ENCODE data around the gene PRR15L. TPM values are rescaled to one million over a fixed set of nuclear protein-coding genes. Genes with fewer than 3 reads are reported as not detected.

PRR15L gene
- total RNA-seq, 1 donor from 2014 or later = not detected

DNA sequence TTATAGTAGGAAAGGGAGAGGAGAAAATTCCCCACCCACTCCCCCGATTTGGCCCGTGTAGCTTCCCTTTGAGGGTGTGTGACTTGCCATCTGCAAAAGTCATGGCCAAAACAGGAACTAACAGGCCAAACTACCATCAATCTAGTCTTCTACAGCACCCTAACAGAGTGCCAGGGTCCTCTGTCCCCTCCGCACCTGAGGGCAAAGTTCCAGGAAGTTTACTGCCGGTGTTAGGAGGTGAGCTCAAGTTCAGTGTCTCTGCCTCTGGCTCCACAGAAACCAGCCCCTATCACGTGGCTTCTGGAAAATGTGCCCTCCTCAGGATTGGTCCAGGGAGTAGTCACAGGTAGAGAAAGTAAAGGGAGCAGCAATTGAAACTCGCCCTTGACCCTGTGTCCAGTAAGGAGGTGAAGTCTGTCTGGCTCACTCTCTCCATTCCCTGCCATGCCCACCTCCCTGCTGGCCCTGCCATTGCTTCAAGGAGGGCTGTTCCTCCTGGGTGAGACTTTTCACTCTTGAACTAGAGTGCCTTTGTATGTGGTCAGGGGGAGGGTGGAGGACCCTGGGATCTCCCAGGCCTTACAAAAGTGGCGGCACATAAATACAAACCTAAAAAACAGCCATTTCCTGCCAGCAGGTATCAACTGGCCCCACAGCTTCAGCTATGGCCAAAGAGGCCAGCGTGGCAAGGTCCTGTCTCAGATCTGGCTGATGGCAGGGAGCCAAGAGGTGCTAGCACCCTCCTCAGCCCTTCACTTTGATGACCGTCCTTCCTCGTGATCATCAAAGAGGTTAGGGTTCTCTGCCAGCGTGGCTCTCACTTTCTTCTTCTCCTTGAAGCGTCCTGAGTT, 5.3 kb downstream of the PRR15L start:
- Mint-ChIP-seq H3K4me3 (ENCODE audit: unreplicated experiment) (no peak overlapping the region), H3K27me3 (ENCODE audit: low read depth) (no peaks in the 10 kb centered on the region)

DNA sequence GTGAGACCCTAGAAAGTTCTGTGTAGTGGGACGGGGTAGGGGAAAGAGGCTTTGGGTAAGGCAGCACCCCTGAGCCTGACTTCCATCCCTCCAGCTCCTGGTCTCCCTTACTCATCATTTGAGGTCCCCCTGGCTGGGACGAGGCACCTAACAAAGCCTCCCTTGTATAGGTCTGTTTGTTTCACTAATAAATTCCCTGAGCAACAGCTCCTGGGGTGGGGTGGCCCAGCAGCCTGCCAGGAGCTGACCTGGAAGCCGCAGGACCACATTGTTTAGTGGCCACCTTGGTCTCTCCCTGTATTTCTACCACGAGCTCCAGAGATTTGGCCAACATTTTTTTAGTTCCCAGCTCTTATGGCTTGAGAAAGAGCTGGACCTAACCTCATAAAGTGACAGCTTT, 7.2 kb downstream of the PRR15L start:
- Mint-ChIP-seq H3K27ac (ENCODE audit: unreplicated experiment) (no peak overlapping the region), H3K36me3 (ENCODE audit: low read depth) (no peaks in the 10 kb centered on the region)
- TF ChIP-seq, protein P1, sequence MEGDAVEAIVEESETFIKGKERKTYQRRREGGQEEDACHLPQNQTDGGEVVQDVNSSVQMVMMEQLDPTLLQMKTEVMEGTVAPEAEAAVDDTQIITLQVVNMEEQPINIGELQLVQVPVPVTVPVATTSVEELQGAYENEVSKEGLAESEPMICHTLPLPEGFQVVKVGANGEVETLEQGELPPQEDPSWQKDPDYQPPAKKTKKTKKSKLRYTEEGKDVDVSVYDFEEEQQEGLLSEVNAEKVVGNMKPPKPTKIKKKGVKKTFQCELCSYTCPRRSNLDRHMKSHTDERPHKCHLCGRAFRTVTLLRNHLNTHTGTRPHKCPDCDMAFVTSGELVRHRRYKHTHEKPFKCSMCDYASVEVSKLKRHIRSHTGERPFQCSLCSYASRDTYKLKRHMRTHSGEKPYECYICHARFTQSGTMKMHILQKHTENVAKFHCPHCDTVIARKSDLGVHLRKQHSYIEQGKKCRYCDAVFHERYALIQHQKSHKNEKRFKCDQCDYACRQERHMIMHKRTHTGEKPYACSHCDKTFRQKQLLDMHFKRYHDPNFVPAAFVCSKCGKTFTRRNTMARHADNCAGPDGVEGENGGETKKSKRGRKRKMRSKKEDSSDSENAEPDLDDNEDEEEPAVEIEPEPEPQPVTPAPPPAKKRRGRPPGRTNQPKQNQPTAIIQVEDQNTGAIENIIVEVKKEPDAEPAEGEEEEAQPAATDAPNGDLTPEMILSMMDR (IDR thresholded peaks at IDR 0.05) = no peak

More for the DNA sequence above, 5.3 kb downstream of the PRR15L start:
- no peaks in the 10 kb centered on the region for H3K9me3 Mint-ChIP-seq (ENCODE audit: low read depth)
- TF ChIP-seq, protein P1 (IDR thresholded peaks at IDR 0.05) = no peak
- H3K36me3 Mint-ChIP-seq (ENCODE audit: low read depth) = no peaks in the 10 kb centered on the region
- H3K4me1 Mint-ChIP-seq (ENCODE audit: low read depth) = peaks cover 12% of the 10 kb centered on the region
- no peak overlapping the region for H3K27ac Mint-ChIP-seq (ENCODE audit: unreplicated experiment)
- no peak for DNase-seq (ENCODE audit: low spot score)

DNA sequence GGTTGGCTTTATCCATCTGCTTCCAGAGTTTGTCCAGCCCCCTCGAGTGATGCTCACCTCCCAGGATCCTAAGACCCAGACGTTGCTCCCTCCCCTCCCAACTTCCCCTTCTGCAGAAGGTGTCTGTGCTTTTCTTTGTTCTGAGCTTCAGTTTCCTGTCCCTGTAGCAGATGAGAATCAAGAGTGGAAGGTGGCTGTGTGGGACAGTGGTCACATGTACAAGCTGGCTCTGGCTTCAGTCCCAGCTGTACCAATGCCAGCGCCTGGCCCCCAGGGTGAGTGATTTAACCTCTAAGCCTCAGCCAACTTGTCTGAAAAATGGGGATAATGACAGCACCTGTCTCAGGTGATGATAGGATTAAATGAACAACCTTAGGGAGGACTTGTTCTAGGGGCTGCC, 7.7 kb downstream of the PRR15L start:
- H3K4me1 Mint-ChIP-seq (ENCODE audit: low read depth) = peaks cover 9% of the 10 kb centered on the region
- TF ChIP-seq, protein P1 (IDR thresholded peaks at IDR 0.05) = no peak
- H3K27ac Mint-ChIP-seq (ENCODE audit: unreplicated experiment) = no peak overlapping the region
- no peak overlapping the region for H3K4me3 Mint-ChIP-seq (ENCODE audit: unreplicated experiment)
- no peak for DNase-seq (ENCODE audit: low spot score)
- no peaks in the 10 kb centered on the region for H3K27me3 Mint-ChIP-seq (ENCODE audit: low read depth)
- H3K9me3 Mint-ChIP-seq (ENCODE audit: low read depth) = no peaks in the 10 kb centered on the region
- H3K36me3 Mint-ChIP-seq (ENCODE audit: low read depth) = no peaks in the 10 kb centered on the region

More for the DNA sequence above, 7.2 kb downstream of the PRR15L start:
- no peaks in the 10 kb centered on the region for H3K27me3 Mint-ChIP-seq (ENCODE audit: low read depth)
- H3K4me3 Mint-ChIP-seq (ENCODE audit: unreplicated experiment) = no peak overlapping the region
- H3K9me3 Mint-ChIP-seq (ENCODE audit: low read depth) = no peaks in the 10 kb centered on the region
- no peak for DNase-seq (ENCODE audit: low spot score)
- H3K4me1 Mint-ChIP-seq (ENCODE audit: low read depth) = peaks cover 9% of the 10 kb centered on the region

DNA sequence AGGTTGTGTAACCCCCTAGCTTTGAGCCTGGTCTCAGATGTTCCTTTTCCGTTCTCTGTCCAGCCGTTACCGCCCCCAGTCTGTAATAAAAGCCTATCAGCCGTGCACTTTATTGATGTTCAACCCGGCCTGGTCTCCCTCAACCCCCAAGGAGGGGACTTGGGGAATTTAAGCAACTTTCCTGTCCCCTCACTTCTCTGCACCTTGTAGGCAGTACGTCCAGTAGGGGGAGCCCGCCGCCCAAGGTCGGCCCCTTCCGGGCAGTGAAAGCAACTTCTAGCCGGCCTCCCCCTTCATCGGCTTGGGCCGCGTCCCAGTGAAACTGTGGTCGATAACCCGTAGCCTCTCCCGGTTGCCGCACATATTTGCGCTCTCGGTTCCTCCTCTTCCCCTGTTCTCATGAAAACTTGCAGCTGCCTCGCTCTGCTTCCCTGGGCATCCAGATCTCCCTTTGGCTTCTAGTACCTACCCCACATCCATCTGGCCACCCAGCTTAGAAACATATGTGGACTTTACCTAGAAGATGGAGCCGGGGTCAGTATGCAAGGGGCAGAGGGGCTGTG, 8.4 kb downstream of the PRR15L start:
- H3K27me3 Mint-ChIP-seq (ENCODE audit: low read depth) = no peaks in the 10 kb centered on the region
- no peak for DNase-seq (ENCODE audit: low spot score)
- no peaks in the 10 kb centered on the region for H3K36me3 Mint-ChIP-seq (ENCODE audit: low read depth)
- TF ChIP-seq, protein P1 (IDR thresholded peaks at IDR 0.05) = peak; percentile 97
- peak overlapping the region; percentile 59 for H3K4me3 Mint-ChIP-seq (ENCODE audit: unreplicated experiment)
- H3K27ac Mint-ChIP-seq (ENCODE audit: unreplicated experiment) = peak overlapping the region; percentile 41
- no peaks in the 10 kb centered on the region for H3K9me3 Mint-ChIP-seq (ENCODE audit: low read depth)
- H3K4me1 Mint-ChIP-seq (ENCODE audit: low read depth) = peaks cover 9% of the 10 kb centered on the region

DNA sequence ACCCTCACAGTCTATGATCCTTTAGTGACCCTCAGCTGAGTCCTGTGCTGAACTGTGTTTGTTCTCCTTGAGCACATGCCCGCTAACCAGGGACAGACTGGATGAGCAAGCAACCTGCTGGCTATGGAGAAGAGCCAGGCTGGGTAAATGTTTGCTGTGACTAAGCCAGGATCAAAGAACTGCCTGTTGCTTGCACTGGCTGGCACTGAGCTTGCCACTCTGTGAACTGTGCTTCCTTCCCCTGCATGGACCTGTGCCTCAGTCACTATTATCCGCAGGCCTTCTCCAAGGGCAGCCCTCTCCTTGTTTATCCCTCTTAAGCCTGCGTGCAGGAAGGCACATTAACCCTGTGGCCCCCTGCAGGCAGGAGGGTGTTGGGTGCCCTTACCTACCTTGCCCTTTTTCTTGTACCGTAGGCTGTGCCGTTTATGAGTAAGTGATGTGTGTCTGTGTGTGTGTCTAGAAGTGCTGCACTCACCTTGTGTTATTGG, 8.9 kb downstream of the PRR15L start:
- no peaks in the 10 kb centered on the region for H3K27me3 Mint-ChIP-seq (ENCODE audit: low read depth)
- H3K36me3 Mint-ChIP-seq (ENCODE audit: low read depth) = no peaks in the 10 kb centered on the region
- H3K4me3 Mint-ChIP-seq (ENCODE audit: unreplicated experiment) = no peak overlapping the region
- H3K4me1 Mint-ChIP-seq (ENCODE audit: low read depth) = peaks cover 9% of the 10 kb centered on the region
- no peaks in the 10 kb centered on the region for H3K9me3 Mint-ChIP-seq (ENCODE audit: low read depth)
- TF ChIP-seq, protein P1 (IDR thresholded peaks at IDR 0.05) = no peak
- H3K27ac Mint-ChIP-seq (ENCODE audit: unreplicated experiment) = no peak overlapping the region
- no peak for DNase-seq (ENCODE audit: low spot score)
